EL (cell line): Measurements from ENCODE around the gene IFRD2.
A peak's percentile ranks its signal among the peaks of the same experiment; 100 is the strongest.

Source experiments
- DNase-seq: peaks from one replicate; pipeline ENCODE4 v3.0.0-alpha.2; 2016

The IFRD2 gene, protein sequence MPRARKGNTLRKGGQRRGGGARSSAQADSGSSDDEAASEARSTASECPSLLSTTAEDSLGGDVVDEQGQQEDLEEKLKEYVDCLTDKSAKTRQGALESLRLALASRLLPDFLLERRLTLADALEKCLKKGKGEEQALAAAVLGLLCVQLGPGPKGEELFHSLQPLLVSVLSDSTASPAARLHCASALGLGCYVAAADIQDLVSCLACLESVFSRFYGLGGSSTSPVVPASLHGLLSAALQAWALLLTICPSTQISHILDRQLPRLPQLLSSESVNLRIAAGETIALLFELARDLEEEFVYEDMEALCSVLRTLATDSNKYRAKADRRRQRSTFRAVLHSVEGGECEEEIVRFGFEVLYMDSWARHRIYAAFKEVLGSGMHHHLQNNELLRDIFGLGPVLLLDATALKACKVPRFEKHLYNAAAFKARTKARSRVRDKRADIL

DNA sequence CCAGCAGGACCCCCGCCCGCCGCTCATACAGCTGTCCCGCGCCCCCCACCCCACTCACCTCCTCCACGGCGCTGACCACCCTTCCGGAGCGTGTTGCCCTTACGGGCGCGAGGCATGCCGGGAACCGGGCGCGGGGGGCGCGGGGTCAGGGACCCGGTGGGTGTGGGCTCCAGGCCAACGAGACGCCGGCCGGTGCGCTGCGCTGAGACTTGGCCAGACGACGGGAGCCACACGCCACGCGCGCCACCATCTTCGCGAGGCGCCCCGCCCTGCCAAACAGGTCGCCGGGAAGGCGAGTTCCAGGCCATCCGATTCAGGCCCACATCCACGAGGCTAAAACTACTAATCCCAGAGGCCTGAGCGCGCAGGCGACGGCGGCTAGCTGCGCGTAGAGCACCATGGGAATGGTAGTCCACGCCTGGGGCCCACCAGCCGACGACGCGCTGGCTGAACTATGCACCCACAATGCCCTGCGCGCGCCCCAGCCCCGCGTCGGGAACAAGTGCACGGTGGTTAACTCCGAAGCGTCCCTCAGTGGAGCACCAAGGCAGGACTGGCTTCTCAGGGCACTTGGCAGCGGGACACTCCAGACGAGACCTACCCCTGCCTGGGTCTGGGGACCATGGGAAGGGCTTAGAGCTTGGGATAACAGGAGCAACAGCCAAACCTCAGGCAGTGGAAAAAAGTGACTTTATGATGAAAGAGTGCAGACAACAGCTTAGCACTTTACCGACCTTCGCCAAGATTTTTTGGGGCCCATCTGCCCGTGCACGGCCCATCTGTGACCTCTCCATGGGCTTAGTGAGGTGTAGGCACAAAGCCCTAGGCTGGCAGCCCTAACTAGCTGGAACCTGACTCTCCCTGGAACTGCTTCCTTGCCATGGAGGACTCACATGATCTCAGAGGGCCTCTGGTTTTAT, at the start of gene IFRD2:
IFRD2 (minus strand) TSS at position 271 of the 920 bp plus-strand sequence; CDS start at position 116, 155 bp downstream.
- peak; percentile 97 for DNase-seq

DNA sequence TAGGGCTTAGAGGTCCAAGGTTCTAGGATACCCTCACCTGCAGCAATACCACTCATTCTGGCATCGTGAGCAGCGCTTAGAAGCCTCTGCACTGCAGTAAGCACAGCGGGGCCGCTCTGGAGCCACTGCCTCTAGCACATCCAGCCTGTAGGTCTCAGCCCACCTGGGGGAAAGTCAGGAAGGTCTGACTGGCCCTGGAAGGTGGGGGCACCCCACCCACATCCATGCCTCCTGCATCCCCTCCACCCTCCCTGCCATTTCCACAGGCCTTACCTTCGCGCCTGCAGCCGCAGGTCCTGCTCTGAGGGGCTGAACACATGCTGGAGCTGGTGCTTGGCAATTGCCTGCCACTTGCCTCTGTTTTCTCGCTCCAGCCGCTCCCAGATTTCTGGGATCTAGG, 49.3 kb upstream of the IFRD2 start:
- DNase-seq = no peak

DNA sequence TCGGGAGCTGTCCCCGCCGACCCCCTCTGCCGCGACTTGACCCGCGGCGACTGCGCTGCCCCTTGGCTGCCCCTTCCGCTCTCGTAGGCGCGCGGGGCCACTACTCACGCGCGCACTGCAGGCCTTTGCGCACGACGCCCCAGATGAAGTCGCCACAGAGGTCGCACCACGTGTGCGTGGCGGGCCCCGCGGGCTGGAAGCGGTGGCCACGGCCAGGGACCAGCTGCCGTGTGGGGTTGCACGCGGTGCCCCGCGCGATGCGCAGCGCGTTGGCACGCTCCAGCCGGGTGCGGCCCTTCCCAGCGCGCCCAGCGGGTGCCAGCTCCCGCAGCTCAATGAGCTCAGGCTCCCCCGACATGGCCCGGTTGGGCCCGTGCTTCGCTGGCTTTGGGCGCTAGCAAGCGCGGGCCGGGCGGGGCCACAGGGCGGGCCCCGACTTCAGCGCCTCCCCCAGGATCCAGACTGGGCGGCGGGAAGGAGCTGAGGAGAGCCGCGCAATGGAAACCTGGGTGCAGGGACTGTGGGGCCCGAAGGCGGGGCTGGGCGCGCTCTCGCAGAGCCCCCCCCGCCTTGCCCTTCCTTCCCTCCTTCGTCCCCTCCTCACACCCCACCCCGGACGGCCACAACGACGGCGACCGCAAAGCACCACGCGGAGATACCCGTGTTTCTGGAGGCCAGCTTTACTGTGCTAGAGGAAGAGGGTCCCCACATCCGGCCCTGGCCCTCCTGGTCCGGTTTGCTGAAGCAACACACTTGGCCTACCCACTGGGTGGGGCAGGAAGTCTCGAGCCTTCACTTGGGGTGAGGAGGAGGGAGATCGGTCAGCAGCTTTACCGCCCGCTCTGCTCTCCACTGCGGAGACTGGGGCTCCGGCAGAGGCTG, 48.5 kb upstream of the IFRD2 start, which contains the start of gene RASSF1:
RASSF1 (minus strand) TSS at position 389 of the 882 bp plus-strand sequence; CDS start at position 358, 31 bp downstream.
- DNase-seq = peak; percentile 83

DNA sequence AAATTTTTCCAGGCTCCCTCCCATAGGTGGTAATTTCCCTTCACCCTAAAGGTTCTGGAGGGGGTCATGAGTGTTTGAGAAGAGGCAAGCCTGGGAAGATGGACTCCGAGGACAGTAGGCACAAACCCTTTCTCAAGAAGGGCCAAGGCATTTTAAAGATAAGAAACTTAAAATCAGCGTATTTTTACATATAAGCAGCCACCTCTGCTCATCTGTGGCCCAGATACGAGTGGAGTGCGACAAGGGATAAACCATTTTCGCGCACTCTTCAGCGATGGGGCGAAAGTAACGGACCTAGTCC, 47.9 kb upstream of the IFRD2 start:
- DNase-seq = no peak

DNA sequence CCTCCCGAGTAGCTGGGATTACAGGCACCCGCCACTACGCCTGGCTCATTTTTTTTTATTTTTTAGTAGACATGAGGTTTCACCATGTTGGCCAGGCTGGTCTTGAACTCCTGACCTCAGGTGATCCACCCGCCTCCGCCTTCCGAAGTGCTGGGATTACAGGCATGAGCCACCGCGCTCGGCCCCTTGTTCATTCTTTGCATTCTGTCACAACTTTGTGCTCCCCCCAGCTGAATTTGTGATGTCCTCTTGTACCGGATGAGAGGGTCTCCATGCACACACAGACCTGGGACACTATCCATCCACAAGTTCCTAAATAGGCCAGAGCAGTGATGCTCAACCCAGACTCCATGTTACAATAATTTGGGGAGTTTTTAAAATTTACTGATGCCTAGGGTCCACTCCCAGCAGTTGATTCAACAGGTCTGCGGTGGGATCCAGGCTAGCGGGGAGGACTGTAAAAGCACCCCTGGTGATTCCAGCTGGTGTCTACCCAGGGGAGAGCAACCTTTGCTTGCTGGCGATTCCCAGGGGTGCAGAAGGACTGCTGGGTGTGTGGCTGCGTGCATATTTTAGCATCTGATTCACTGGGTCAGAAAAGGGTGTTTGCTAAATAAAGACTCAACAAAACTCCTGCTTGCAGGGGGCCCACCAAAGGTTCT, 47.4 kb upstream of the IFRD2 start:
- peak; percentile 66 for DNase-seq

DNA sequence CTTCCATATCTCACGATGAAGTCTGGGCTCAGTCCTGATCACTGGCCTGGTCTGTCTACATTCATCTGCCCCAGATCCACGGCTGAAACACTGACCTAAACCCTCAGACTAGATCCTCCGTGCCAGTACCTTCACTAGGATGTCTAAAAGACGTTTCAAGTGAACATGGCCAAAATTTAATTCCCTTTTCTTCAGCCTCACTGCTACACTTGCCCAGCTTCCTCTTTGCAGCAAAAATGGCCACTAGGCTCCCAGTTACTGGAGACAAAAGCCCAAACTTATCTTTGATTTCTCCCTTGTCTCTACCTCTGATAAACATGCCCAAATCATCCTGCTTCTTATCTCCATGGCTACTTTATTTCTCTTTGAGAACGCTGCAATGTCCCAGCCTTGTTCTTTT, 46.7 kb upstream of the IFRD2 start:
- DNase-seq = no peak

DNA sequence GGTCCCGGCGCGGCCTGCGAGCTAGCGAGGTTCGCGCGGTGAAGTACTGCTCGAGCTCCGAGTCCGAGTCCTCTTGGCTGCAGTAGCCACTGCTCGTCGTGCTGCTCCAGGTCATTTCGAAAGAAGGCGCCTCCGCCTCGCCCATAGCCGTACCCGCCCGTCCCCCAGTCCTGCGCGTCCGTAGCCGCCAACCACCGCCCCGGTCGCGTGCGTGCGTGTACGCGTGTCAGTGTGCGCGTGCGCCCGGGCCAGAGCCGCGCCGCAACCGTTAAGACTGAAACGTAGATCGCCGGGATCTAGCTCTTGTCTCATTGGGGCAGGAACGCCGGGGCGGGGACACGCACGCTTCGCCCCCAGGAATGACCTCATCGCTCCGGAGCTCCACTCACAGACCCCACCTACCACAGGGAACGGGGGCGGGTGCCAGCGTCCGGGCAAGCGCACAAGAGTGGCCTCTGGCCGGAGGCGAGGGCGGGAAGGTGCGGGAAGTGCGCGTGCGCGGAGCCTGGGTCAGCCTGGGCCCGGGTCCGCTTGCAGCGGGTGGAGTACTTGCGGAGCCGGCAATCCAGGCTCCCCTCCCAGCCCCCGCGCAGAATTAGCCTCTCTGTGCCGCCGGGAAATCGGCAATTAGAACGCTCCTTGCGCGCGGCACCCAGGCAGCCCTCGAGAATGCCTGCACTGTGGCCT, 45.1 kb upstream of the IFRD2 start:
- DNase-seq = peak; percentile 100

DNA sequence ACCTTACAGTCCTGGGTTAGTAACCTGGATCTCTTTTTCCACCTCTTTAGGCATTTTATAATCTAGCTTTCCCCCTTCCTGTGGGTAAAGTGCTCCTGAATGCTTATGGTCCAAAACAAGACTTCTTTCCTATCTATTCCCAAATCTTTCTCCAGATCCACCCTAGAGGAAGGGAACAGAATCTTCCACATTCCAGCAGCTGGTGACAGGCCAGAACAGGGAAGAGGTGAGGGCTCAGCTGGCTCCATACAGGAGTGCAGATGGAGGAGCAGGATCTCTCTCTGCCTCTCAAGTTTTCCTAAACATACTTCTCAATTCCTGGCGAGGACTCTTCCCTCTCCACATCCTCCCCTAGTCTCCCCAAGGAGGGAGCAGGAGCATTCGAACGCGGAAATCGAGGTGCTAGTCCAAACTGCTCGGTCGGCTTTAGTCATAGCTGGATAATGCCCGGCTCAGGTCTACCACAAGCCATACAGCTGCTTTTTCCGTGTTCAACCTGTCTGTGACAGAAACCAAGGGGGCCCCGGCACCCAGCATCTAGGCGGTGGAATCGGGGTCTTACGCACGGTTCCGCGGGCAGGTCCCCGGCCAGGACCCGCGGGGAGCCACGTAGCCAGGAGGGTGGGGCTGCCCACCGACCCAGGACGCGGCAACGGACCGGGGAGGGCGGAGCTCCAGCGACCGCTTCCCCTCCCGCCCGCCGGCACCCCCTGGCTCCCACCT, 44.4 kb upstream of the IFRD2 start:
- DNase-seq = no peak

DNA sequence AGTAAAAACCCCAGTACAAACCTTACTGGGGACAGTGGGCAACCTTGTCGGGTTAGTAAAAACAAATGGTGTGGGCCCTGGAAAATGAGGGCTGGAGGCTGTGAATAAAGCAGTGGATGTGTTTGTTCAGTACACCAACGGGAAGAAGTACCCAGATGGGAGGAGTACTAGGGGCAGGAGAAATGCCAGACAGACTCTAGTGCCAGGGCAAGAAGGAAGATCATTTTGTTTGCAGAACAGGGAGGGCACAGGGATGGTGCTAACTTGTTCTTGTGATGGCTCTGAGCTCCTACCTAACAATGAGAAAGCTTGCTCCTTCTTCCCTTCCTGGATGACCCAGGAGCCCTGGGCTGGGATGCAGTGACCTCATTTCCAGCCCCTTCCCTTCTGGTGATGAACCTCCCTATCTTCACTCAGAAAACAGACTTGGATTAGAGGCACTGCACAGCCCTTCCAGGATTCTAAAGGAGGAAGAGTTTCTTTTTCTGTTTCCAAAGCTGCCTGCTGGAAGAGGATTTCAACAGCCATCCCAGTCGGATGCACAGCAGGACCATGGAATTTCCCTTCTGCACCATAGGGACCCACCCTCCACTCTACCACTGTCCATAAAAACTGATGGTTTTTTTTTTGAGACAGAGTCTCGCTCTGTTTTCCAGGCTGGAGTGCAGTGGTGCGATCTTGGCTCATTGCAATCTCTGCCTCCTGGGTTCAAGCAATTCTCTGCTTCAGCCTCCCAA, 42.3 kb upstream of the IFRD2 start:
- no peak for DNase-seq

DNA sequence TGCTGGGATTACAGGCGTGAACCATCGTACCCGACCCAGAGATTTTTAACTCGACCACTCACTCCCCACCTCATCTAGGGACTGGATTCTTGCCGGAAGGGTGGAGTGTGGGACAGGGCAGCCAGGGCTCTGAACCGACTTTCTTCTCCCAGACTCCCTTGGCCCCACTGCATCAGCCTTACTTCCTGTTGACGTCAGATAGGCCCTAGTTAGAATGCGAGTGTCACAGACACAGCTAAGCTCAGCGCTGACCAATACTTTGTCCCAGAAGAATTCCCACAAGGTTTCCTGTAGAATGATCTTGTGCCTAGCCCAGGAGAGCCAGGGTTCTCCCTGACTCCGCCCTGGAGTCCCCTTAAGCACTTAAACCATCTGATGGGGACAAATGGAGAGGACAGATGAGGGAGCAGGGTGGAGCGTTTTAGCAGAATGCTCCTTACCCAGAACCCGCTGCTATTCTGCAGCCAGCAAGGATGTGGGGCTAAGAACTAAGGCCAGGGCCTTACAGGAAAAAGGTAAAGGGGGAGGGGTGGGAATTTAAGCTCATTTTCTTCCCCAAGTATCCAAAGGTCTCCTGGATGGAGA, 41.6 kb upstream of the IFRD2 start:
- DNase-seq = peak; percentile 78

DNA sequence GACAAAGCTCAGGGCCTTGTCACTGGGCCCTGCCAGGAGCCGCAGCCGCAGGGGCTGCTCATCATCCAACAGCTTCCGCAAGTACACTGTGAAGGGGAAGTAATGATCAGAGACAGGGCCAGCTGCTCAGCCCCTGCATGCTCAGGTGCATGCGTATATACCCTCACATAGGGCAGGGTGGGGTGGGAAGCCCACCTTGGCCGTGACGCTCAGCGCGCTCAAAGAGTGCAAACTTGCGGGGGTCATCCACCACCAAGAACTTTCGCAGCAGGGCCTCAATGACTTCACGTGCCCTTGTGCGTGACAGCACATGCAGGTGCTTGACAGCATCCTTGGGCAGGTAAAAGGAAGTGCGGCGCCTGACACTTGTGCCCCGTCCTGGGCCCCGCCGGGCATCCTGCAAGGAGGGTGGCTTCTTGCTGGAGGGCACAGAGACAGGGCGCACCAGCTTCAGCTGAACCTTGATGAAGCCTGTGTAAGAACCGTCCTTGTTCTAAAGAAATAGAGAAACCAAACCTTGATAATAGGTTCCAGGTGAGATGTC, 39.2 kb upstream of the IFRD2 start:
- no peak for DNase-seq

DNA sequence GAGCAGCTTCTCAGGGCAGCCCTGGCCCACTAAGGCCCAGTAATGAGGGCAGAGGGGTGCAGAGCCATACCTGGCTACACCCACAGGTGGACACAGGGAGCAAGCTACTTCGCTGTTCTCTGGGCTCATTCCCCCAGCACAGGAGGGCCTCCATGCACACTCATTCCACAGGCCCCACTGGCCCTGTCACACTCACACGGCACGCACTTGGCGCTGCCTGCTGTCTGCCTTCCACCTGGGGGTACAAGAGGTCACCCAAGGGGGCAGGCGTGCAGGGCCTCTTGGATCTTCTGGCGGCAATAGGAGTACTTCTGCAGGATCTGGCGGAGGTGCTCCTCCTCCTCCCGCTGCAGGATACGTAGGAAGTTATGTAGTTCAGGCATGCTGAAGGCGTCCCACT, 38.1 kb upstream of the IFRD2 start:
- no peak for DNase-seq

DNA sequence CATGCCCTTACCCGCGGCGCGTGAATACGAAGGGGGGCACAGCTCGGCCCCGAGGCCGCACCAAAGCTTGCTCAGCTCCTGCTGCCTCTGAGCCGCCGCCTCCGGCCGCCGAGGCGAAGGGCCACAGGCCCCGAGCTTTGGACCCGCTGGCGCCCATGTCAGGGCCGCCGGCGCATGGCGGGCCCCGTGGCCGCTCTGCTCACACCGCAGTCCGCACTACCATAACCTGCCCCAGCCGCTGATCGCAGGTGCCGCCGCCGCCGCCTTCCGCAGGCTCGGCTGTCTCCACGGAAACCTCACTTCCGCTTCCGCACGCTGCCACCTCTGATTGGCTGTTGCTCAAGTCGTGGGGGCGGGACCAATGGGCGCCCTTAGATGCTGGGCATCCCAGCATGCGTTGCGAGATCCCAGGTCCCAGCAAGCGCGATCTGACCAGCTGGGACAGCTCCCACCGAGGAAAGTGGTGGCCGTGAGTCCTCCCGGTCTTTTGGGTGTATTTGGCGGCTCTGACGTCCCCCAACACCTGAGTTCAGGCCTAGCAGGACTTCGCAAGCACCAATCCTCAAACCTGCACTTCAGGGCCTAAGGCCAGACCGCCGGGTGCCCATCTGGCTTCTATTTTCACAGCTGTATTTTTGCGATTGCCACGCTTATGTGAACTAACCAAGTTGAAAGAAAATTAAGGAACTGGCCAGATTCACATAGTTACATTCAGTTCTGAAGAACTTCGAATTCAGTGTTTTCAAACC, 35.9 kb upstream of the IFRD2 start, which contains the start of gene TUSC2:
TUSC2 (minus strand) TSS at position 281 of the 749 bp plus-strand sequence; CDS start at position 157, 124 bp downstream.
- DNase-seq = peak; percentile 97

DNA sequence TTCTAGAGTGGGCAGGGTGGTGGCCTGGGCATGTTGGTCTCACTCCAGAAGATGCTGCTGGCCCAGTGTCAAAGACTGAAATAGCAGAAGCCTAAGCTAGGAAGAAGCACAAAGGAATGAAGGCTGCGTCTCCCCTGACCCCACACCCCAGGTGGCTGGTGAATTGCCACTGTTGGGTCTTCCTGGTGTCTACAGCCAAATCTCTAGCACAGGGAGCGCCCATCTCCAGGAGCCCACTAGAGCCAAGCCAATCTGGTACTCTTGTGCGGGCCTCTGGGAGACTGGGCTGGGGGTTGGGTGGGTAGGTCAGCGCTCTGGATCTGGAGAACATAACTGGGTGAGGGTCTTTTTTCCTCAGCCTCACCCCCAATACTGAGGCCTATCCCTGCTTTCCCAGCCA, 34.9 kb upstream of the IFRD2 start:
- no peak for DNase-seq

DNA sequence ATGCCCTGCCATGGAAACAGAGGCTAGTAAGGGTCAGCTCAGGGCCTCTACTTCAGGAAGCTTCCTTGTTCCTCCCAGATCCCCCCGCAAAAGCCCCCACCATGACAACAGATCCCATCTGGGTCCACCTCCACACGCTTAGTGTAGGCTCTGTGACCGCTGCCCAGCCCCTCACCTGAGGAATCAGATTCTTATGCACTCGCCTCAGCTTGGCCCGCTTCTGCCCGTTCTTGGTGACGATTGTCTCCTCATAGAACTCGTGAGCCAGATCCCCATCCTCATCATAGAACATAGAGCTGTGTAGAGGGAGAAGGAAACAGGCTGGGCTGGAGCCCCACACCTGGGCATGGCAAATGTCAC, 33.9 kb upstream of the IFRD2 start:
- no peak for DNase-seq

DNA sequence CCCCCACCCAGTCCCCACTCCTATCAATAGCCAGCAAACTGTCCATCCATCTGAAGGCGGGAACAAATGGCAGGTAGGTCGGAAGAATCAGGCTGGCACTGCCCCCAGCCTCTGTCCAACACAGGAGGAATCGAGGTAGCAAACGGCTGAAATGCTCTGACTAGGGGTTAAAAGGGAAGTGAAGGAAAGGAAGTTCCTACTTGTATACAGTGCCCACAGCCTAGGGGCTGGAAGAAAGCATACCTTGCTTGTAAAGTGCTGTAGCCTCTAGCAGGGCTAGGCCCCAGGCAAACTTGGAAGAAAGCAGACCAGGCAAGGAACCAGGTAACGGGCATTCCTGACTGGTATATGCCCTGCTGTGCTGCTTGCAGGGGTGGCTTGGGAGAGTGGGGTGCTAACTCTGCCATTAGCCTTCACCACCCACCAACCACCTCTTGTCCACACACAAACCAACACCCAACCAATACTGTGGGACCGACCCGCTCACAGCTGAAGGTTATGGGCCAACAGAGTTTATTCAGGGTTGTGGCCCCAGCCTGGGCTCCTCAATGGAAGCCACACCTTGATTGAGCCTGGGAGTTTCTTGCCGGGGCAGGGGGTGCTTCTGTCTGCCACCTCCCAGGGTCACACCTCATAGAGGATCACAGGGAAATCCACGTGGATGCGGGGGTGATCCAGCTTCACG, 33.4 kb upstream of the IFRD2 start:
- DNase-seq = no peak

DNA sequence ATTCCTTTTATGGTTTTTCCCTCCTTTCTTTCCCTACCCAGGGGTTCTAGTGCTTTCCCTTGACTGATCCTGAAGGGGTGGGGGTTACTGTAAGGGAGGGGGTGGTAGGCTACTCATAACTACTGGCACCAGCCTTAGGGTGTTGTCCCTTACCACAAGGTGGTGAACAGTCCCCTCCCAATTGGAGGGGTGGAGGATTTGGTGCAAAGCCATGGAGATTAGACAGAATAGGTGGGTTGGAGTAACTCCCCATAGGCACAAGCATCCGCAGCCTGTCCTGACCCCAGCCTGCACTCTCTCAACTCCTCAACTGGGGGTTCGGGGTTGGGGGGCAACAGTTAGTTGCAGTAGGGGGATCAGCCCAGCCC, 32.9 kb upstream of the IFRD2 start:
- DNase-seq = no peak
